ENCODE results near the gene KIAA0753. TPM values are rescaled to one million over a fixed set of nuclear protein-coding genes. Genes with fewer than 3 reads are reported as not detected.
A peak's percentile ranks its signal among the peaks of the same experiment; 100 is the strongest.
"Not testable (repeated sequence)": the region's sequence is repeated elsewhere in the genome, so short reads cannot be mapped to it uniquely, and the experiment has no call there.

The KIAA0753 gene
- total RNA-seq, 1 donor from 2014 or later = 20.0 TPM

DNA sequence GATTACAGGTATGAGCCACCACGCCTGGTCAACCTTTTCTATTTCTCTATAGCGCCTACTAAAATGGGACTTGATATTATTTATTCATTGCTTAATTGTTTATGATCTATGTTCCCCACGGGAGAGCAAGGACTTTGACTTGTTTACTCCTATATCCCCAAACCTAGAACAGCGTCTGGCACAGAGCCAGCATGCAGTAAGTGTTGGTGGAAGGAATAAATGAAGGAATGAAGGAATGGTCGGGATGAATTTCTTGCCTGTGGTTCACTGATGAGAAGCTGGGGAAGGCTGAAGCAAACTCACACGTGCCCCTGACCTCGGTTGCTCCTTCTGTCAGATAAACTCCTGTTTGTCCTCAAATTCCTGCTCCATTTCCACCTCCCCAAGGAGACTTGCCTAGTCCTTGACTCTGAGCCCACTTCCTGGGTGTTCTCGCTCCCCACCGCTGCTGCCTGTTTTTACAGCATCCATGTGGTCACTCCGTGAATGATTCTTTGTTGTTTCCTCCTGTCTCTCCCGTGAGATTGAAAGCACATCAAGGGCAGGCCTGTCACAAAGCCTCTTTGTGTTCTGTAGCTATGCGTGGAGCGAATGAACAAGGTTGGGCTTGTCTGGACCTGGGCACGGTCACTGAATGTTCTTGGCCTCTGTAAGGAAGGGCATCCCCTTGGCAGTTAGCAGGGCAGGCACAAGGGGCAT lies 28.4 kb upstream of the KIAA0753 start:
- DNase-seq = no peak

DNA sequence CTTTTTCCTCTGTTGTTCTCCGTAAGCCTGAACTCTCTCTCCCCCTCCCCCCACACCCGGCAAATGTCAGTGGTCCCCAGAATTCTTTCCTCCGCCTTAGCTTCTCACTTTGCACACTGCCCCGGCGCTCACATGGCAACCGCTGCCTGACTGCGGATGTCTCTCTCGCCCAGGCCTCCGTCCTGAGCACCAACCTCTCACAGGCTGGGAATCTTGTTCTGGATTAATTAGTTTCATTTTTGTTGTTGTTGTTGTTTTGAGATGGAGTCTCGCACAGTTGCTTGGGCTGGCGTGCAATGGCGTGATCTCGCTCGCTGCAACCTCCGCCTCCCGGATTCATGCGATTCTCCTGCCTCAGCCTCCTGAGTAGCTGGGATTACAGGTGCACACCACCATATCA lies 27.7 kb upstream of the KIAA0753 start:
- no peak for DNase-seq

DNA sequence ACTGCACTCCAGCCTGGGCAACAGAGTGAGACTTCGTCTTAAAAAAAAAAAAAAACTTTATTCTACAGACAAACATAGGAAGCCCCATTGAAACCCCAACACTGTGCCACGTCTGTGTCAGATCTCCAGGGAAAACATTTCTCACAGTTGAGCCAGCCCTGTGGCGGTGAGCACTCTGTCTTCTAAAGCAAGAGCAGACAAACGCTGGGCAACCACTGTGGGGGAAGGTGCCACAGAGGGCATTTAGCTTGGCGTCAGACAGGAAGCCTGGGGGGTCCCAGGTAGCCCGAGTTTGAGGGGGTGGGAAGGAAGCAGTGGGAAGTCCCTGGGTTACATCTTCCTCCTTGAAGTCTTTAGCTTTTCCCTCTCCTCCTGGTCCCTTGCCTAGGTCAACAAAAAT lies 27.0 kb upstream of the KIAA0753 start:
- no peak for DNase-seq

- no peak for DNase-seq
Observed at GRCh38 chr17:6666557-6666956, 26.0 kb upstream of the KIAA0753 start.

DNA sequence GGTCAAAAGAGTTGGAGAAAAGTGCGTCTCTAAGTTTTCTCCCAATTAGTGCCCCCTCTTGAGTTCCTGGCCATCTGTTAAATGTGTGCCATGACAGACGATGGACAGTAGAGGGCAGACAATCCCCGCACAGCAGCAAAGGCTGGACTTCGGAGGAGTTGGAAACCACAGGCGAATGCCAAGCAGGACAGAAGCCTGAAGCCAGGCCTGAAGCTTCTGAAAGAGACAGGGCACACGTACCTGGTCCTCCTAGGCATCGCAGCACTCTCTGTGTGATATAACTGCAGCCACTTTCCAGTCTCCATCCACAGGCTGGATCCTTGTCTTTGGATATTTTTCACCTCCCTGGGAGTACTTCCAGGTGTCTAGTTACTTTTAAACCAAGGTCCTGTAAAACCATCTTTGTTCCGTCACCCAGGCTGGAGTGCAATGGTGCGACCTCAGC lies 25.6 kb upstream of the KIAA0753 start:
- peak; percentile 71 for DNase-seq

GRCh38 chr17:6663200-6663599 lies 22.7 kb upstream of the KIAA0753 start:
- not testable (repeated sequence) for DNase-seq

DNA sequence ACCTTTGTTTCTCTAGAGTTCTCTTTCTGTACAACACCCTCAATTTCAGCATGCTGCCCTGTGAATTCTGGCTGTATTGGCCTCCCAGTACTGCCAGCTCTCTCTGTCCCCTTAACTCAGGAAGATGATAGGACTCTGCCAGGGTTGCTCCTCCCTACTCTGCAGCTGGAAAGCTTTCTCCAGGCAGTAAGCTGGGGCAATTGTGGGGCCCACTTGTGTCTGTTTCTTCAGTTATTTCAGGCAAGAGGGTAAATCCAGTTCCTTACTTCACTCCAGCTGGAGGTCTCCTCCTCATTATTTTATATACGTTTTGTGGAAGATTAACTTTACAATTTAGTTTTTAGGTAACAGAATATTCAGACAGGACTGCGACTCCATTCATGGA lies 20.9 kb upstream of the KIAA0753 start:
- DNase-seq = no peak

DNA sequence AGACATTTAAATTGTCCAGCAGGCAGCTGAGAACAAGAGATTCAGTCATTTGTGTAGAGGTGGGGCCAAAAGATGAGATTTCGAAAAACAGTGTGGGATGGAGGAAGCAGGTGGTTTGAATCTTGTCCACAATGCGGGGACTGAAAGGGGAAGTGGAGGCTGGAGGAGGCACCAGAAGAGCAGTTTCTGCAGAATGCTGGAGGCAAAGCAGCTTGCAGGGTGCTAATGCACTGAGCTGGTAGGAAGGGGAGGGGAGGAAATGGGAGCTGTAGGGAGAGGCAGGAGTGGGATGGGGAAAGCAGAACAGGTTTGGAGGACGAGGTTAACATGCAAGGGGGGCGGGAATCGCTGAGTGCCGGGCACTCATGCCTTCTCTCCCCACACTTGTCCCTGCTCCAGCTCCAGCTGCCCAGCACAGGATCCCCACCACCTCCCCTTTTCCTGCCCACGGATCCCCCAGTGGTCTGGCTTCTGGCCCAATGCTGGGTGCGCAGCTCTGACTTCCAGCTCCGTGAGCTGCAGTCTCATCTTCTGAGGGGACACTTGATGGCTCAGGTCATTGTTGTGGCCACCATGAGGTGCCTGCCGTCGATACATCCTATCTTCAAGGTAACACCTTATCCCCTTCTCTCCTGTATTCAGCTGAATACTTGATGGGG lies 20.4 kb upstream of the KIAA0753 start:
- no peak for DNase-seq

GRCh38 chr17:6660101-6660500 lies 19.6 kb upstream of the KIAA0753 start:
- no peak for DNase-seq

DNA sequence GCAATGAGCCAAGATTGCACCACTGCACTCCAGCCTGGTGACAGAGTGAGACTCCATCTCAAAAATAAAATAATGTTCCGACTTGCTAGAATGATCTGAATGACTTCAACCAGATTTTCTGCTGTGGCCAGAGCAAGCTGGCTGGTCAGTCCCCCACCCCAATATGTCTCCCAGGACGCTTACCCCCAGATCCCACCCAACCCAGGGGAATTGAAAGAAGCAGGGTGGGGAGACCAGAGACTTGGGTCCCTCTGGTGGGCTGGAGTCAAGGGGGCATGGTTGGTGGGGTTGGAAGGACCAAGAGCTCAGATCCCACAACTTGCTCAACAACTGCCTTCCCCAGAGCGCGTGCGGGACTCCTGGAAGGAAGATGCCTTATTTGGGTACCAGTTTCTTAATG lies 17.9 kb upstream of the KIAA0753 start:
- DNase-seq = not testable (repeated sequence)

- DNase-seq = no peak
Observed at GRCh38 chr17:6657633-6658287, 17.2 kb upstream of the KIAA0753 start.

GRCh38 chr17:6656797-6657632 lies 16.5 kb upstream of the KIAA0753 start:
- DNase-seq = not testable (repeated sequence)

- not testable (repeated sequence) for DNase-seq
Observed at GRCh38 chr17:6655732-6656361, 15.3 kb upstream of the KIAA0753 start.

GRCh38 chr17:6654841-6655731 lies 14.6 kb upstream of the KIAA0753 start:
- DNase-seq = no peak

GRCh38 chr17:6651919-6652452 lies 11.5 kb upstream of the KIAA0753 start:
- no peak for DNase-seq

DNA sequence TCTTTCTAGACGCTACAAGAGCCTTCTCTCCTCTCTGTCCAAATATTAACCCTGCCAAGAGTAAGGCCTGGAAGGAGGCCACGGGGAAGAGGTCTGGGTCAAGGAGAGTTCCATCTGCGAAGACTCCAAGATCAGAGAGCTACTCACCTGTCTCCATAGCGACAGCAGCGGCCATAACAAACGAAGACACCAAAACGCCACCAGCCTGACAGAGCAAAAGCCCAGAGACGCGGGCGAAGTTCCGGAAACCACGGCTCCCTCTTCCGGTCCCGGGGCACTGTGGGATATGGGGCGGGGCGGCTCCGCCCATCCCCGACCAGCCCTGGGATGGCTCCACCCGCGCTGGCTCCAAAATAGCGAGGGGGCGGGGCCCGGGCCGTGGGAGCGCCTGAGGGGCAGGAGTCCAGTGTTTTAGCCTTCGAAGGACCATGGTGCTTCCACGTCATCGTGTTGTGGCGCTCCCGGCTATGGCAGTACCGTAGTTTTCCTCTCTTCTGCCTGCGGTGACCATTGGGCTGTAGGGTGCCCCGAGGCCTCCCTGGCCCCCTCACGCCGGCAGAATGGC lies 10.9 kb upstream of the KIAA0753 start, which contains the start of the genes C17orf100 and MED31:
C17orf100 (plus strand) TSS at position 409 of the 565 bp plus-strand sequence; CDS start at position 561, 152 bp downstream.
MED31 (minus strand) TSS at position 252 of the 565 bp plus-strand sequence; CDS start at position 175, 77 bp downstream.
- peak; percentile 83 for DNase-seq

DNA sequence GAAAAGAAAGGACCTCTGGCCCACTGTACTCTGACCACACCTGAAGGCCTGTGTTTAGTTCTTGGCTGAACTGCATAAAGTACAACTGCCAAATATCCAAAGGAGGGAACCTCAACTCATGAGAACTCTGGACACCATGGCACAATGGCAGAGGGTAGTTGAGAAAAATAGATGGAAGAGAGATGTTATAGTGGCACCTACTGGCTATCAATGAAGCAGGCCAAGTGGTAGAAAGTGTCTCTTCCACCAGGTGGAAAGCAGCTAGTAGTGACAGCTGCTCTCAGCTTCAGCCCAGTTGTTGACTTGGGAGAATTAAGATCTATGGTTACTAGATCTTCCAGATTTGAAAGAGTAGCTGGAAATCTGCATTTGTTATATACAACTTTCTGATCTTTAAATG lies 7.7 kb upstream of the KIAA0753 start:
- no peak for DNase-seq

DNA sequence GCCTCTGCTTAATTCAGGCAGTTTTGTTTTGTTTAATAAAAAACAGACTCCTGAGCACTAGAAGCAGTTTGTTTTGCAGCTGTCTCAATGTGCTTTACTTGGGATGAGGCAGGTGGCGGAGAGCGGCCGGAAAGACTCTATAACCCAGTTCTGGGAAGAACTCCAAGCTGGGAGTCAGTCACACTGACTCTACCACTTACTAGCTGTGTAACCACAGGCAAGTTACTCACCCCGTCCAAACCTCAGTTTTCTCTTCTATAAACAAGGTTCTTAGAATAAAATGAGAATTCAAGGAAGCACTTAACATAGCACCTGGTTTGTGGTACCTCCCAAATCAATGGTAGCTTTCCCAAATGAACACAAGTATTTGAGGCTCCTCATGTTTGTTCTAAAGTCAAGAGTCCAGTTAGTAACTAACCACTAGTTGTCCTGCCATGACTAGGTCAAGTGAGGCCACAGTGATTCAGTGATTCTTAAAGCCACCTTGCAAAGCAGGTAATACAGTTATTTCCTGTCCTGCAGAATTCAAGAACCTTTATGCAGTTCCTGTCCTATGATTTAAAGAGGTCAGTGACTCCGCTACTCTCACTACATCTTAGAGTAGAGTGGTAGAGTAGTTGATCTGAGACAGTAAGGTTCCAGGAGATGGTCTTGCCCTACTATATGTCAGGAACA lies 3.1 kb upstream of the KIAA0753 start:
- DNase-seq = no peak

DNA sequence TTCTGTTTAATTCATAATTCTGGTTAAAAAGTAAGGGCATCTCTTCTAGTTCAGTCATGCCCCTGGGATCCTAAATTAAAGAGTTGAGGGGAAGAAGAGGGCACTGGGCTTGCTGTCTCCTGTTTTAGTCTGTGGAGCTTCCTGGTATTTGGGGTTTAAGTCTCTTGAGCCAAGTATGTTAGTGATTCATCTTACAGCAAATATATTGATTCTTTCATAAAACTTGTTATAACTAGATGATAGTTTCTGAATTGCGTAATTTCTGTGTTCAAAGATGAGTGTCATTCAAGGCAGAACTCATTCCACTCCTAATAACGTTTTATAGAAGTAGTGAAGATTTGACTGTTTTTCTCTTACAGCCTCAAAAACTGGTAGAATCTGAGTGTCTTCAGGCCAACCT lies 2.1 kb upstream of the KIAA0753 start:
- no peak for DNase-seq
